GM18505 (cell line): ENCODE data around the gene SUFU.

Experiments
- ATAC-seq: cut with Tn5 transposase; IDR thresholded peaks from one replicate; pipeline ENCODE4 v1.9.1; 2021; ENCODE audit not compliant: unreplicated experiment
- POLR2A ChIP-seq: IDR thresholded peaks from 4 replicates; pipeline ENCODE4 v1.6.1; 2011; ENCODE audit warnings: borderline replicate concordance; ENCODE audit not compliant: insufficient read depth, insufficient read length; ENCODE audit errors: extremely low read depth

Gene SUFU

DNA sequence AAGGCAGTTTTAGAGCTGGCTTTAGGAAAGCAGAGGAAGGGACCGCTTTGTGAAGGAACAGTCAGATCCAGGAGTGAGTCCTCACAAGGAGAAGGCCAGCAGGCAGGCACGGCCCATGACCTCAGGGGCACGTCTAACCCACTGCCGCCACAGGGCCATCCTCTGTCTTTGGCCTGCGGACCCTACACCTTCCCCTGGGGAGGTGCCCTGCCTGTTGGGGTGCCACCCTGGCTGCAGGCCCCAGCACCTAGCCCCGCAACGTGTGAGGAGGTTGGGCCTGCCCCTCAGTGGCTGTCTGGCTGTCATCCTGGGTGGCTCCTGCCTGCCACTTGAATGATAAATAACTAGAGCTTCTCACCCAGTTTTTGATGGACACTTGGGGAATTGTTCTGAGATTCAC lies 109.5 kb downstream of the SUFU start:
- no peak for TF ChIP-seq POLR2A

DNA sequence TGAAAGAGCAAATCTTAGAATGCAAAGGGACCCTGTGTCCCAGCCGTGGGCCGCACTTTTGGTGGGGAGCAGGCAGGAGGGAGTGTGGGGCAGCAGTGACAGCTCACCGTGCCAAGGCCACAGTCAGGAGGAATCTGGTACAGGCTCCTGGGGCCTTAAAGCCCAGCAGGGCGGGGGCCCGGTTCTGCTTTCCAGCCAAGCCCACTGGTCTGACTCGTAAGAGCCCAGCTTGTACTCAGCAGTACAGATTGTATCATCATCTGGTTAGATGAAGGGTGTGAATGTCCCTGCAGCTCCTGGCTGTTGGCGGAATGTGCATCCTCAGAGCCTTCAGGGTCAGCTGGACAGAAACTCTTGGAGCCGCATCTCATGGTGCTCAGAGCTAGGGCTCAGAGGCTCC lies 110.0 kb downstream of the SUFU start:
- no peak for TF ChIP-seq POLR2A
- ATAC-seq: no peak

More for the DNA sequence above, 109.5 kb downstream of the SUFU start:
- no peak for ATAC-seq

DNA sequence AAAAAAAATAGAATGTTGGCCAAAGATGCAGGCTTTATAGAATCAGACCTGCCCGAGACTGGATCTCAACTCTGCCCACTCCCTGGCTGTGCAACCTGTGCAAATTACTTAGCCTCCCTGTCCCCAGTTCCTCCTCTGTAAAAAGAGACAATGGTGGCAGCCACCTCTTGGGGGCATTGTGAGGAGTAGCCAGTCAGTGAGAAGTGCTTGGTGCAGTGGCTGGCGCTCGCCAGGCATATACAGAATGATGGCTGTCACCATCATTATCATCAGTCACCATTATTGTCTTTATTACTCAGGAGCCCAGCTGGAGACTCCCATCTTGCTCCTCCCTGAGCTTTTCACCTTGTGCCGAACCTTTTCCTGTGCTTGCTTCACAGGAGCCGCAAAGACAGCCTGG lies 111.1 kb downstream of the SUFU start:
- no peak for TF ChIP-seq POLR2A
- no peak for ATAC-seq

DNA sequence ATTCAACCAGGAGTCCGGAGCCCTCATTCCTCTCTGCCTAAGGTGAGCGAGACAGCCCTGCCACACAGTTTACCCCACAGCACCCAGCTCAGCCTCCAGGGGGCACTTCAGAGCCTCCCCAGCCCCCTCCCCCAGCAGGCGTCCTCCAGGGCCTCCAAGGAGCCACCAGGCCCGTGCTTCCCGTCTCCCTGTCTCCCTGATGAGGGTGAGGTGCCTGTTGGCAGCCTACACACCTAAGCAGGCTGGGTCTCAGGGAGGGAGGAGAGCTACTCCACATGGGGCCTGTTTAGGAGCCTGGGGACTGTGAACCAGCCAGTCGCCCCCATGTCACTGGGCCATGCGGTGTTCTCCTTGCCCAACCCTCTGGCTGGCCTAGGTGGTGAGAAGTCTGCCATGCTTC lies 111.6 kb downstream of the SUFU start:
- TF ChIP-seq POLR2A: no peak
- ATAC-seq: no peak

DNA sequence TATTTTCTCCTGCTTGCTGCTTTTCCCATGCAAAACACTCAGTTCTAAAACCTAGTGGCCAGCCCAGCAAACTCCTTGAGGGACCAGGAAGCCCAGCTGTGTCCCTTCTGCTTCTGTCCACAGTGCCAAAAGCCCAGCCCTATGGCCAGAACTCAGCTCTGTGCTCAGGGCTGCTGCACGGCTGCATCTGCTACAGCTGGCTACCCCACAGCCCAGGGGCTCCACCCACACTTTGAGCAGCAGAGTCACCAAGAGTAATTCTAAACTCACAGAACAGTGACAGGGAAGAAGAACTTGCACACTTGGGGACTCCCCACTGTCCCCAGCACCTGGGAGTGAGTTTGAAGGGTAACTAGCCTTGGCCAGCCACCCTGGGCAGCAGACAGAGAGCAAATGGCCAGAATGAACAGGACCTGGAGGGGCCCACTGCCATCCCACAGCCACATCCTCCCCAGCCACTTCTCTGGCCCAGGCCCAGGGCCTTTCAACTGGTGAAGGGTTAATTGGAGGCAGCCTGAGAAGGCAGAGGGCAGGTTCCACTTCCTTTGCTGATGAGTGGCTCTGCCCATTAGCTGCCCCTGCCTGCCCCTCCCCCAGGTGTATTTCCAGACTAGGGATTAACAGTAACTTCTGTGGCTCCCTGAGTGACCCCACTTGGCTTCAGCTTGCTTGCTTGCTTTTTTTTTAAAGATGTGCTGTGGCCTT lies 112.4 kb downstream of the SUFU start:
- TF ChIP-seq POLR2A: no peak
- no peak for ATAC-seq

DNA sequence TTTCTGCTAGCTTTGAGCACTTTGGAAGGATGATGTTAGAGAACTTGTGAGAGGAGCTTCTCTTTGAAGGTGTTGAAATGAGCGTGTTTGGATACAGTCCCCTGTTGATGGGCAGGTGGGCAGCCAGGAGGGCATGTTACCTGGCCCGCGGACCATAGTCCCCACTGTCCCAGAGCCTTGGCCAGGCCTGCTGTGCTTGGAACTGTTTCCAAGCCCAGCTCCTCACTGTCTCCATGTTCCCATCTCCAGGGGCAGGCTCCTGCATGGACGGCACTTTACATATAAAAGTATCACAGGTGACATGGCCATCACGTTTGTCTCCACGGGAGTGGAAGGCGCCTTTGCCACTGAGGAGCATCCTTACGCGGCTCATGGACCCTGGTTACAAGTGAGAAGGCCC lies 113.3 kb downstream of the SUFU start:
- ATAC-seq: no peak
- TF ChIP-seq POLR2A: no peak

DNA sequence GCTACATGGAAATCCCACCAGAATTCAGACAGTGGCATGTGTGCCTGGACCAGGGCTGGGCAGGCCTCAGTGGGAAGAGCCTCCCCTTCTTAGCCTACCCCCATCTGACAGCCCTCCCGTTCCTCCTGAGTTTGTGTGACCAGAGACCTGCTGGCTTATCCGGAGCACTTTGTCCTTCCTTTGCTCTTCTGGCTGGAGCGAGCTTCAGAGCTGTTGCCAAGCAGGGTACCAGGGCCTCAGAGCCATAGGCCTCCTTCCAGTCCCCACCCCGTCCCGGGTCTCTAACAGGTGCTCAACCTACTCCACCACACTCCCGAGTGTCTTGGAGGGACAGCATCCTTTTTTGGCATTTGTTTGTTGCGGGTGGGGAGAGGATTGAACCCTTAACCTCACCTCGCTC lies 114.0 kb downstream of the SUFU start:
- no peak for ATAC-seq
- no peak for TF ChIP-seq POLR2A

DNA sequence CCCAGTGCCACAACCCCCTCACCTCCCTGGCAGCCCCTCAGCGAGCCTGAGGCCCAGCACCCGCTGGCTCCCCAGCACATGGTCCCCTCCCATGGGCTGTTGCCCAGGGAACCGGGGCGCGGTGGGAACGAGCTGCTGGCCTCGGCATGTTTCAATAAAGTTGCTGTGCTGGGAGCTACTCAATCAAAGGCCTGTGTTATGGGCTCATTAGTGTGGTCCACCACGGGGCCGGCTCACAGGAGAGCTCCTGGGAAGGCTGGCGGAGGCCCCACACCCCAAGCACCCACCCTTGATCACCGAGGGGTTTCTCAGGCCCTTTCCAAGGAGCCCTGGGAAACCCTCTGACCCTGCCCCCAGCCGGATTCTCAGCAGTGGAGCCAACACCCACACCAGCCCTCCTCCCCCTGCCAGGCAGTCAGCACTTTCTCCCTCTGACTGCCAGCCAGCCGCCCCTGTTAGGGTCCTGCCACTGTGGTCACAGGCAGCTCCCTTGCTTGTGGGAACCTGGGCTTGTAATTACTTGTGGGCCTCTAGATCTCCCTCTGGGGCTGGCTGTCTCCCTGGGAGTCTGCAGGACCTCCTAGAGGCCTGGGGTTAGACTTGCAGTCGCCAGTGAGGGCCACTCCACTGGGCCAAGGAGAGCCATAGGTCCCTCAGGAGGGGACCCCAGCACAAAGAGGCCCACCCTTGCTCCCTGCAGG lies 115.7 kb downstream of the SUFU start:
- TF ChIP-seq POLR2A: no peak
- no peak for ATAC-seq

DNA sequence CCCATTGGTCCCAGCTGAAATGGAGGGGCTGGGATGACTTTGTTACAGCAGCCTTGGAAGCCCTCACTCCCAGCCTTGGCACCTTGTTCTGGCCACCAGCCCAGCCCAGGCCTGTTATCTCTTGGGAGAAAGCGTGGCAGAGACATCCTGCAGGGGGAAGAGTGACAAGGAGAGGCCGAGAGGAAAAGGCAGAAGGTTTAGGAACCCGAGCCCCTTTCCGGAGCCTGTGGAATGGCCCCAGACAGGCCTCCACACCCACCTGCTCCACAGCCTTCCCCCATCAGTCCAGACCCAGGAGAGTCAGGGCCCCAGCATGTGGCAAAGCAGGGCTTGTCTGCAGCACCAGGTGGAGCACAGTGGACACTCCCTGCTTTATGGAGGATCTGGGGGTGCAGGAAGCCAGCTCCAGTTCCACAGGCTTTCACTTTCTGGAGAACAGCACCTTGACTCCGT lies 116.4 kb downstream of the SUFU start:
- ATAC-seq: no peak
- TF ChIP-seq POLR2A: no peak

DNA sequence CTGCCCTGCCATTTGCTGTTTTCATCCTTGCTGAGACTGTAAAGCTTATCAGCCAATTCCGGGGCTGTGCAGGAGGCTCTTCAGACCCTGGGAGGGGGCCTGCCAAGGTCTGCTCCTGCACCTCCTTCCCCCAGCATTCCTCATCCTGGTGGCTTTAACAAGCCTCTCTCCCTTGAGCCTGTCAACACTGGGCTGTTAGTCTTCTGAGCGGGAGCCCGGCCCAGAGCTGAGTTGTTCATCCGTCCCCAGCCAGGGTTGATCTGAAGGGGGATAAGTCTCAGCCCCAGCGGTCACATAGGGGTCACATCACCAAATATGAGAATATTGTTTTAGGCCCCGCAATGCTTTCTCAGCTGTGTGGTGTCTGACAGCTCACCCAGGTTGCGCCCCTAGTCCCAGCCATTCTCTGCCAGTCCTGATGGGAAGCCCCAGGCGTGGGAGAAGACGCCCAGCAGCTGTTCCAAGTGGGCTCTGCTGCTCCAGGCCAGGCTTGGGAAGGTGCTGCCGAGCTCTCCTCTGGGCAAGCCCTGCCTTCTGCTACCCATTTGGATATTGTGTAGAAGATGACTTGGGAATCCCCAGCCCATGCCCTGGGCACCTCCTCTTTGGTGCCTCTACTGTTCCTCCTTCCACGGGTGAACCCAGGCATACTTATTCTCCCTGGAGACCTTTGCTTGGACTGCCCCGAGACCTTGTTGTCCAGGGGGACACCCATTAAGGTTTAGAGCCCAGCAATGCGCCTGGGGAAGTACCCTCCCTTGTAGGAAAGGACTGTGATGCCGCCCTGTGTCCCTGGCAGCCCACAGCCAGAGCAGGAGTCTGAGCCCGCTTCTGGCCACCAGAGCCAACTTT lies 117.0 kb downstream of the SUFU start:
- ATAC-seq: no peak
- no peak for TF ChIP-seq POLR2A

DNA sequence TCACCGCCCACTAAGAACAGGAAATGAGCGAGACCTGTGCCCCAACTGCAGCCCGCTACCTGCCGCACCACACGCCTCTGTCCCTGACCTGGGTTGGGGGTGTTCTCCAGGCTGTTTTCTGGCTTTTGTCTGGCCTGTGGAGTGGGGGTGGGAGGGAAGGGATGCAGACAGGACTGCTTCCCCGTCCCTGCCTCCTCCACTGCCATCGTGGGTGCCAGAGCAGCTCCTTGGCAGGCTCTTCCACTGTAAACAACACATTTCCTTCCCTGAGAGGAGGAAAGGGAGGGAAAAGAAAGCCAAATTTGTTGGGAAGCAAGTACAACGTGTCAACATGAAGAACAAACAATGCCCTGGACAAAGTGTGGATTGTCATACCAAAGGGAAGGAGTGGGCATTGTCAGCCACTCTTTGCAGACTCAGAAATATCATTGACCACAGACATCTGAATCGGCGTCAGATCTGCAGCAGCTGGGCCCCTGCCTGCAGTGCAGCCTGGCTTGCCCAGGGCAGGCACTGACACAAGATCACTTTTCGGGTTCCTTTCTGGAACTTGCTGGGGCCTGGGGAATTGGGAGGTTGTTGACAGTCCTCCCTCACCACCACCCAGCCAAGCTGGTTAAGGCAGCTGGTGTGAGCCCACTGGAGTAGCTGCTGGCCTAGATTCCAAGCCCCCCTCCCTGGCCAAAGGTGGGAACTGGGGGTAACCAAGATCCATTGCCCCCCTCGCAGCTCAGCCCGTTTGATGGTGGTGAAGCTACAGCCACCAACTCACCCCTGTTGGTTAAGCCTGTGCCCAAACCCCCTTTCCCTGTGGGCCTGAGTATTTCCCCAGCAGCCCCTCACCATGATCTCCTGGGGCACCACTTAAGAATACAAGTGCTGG lies 117.9 kb downstream of the SUFU start:
- TF ChIP-seq POLR2A: no peak
- ATAC-seq: no peak

DNA sequence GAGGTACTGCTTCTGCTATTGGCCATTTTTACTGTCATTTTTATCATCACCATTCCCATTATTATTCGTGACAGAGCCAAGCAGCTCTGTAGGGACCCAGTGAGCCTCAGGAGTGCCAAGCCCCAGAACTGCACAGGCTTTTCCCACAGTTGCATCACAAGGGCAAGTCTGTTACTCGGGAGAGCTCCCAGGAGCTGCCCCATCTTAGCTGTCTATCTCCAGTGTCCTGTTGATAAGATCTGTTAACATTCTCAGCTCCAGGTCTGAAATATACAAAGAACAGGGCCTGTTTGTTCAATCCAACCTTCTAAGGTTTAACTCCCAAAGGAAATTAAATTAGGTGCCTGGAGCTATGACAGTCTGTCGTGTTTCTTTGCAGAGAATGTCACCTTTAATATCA lies 120.3 kb downstream of the SUFU start:
- ATAC-seq: no peak
- no peak for TF ChIP-seq POLR2A

DNA sequence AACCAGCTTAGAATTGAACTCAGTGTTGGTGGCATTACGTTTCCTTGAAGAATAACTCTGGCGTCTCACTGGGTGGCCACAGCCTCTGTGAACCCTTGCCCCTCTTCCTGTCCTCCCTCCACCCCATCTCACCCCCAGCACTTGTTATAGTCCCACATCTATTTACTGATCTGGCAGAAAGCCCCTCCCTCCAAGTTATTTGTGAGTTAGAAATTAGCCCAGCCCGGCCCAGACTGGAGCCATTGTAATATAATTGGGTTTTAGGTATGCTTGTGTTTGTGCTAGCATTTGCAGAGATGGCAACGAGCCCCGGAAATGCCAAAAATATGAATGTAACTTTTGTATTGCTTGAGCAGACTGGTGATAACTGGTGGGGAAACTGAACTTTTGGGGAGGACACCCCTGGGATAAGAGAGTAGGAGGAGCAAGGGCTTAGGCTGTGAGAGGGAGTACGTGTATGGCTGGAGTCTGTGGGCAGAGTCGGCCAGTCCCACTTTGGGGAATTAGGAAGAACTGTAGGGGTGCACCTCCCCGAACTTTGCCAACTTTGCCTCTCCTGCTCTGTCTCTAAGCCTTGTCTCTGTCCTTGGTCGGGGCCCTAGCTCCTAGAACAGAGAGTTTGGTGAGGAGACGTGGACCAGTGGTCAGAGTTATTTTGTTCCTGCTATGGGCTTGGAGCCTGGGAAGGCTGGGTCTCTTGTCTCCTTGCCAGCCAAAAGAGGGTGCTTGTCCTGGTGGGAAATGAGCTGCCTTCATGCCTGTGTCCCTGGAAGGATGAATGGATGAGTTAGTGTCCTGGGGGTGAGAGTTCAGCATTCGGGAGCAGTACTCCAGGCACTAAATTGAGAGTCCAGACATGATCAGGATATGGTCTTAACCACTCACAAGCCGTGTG lies 121.2 kb downstream of the SUFU start:
- TF ChIP-seq POLR2A: no peak
- no peak for ATAC-seq
